NT2/D1 (cell line): Measurements from ENCODE around the gene ACSF2.

ENCODE experiments used
- YY1 ChIP-seq: IDR thresholded peaks from 2 replicates; pipeline ENCODE4 v1.6.1; 2011; ENCODE audit not compliant: insufficient read length, insufficient read depth
- ZNF274 ChIP-seq: IDR thresholded peaks from 2 replicates; pipeline ENCODE4 v1.6.1; 2011; ENCODE audit warnings: mild to moderate bottlenecking, low read depth, low read length

- TF ChIP-seq ZNF274 (no peak), YY1 (no peak)
These were observed 43.8 kb downstream of the ACSF2 start for GRCh38 chr17:50469671-50470305.
